Right lobe of liver (tissue), 4 donors: Measurements from ENCODE around the gene ID2.

Experiments
- CTCF ChIP-seq, 4 donors: fragments of 200-600 bp in 3 of 4; fragments of 450-650 bp in 1 of 4; IDR thresholded peaks; one replicate each; pipeline versions ENCODE4 v1.5.1 to v1.8.0; 2016 to 2022; ENCODE audit warnings: antibody characterized with exemption in 4 of 4, mild to moderate bottlenecking in 2 of 4
- POLR2A ChIP-seq: fragments of 450-650 bp; IDR thresholded peaks from one replicate; pipeline ENCODE4 v1.6.1; 2017; ENCODE audit warnings: antibody characterized with exemption, mild to moderate bottlenecking
- donor health status: DM: no; HTN: no; CAD: no.
- donor health status: DM: no; HTN: no; CAD: no.
- donor health status: DM: no; HTN: yes; CAD: no.

- TF ChIP-seq CTCF (IDR thresholded peaks at IDR 0.05) (no peak), POLR2A (no peak)
These were observed 44.0 kb downstream of the ID2 start for GRCh38 chr2:8725838-8726237.
